ENCODE results near the gene FBXO2.
A peak's percentile ranks its signal among the peaks of the same experiment; 100 is the strongest.

FBXO2 gene

DNA sequence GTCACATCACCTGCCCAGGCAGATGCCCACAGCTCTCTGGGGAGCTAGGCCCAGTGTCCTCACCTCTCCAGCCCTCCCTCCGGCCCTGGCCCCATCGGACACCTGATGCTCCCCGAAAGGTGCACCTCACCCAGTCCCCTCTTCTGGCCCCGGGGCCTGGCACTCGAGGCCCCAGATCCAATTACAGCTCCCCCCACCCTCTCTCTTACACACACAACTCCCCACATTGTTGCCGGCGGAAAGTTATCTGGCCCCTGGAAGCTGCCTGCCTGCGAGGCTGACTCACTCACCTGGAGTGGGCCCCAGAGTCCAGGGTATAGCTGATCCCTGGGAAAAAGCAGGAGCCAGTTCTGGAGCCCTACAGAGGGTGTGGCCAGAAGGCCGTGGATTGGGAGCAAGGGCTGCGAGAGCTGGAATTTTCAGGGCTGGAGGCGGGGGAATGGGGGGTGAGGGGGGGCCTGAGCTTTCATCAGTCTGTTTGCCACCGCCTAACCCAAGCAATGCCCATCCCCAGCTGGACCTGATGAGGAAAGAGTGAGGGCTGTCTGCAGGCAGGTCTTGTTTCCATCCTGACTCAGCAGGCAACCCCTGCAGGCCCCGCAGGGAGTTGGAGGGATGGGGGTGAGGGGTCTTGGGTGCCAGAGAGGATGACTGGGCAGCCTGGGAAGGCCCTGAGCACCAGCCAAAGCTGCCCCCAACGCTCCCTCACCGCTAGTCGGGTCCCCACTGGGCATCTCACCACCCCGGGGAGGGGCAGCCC is 948 bp downstream of the FBXO2 start:
- DNase-seq (ENCODE audit: low spot score) = no peak

DNA sequence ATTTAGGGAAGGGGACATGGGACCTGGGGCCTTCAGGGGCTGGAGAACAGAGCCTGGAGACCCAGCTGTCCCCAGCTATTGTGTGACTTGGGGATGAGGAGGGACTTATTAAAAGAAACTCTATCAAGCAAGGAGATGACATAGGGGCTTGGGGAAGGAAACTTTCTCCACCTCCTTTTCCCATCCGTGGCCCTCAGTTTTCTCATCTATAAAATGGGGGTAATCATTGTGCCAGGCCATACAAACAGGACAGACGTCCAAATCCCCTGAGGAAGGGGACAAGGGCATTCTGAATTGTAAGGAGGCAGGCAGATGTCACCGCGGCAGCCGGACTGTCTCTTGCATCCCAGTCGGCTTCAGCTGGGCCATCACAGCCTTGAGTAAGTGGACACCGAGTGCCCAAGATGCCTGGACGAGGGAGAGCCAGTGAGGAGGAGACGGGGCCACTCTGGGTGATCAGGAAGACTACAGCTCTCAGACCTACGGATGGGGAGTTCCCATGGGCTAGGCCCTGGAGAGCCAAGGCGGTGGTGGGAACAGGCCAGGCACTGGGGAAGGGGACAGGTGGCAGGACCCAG is 1.9 kb downstream of the FBXO2 start:
- no peak for DNase-seq (ENCODE audit: low spot score)

GRCh38 chr1:11651017-11651416 is 3.2 kb downstream of the FBXO2 start:
- no peak for DNase-seq (ENCODE audit: low spot score)

DNA sequence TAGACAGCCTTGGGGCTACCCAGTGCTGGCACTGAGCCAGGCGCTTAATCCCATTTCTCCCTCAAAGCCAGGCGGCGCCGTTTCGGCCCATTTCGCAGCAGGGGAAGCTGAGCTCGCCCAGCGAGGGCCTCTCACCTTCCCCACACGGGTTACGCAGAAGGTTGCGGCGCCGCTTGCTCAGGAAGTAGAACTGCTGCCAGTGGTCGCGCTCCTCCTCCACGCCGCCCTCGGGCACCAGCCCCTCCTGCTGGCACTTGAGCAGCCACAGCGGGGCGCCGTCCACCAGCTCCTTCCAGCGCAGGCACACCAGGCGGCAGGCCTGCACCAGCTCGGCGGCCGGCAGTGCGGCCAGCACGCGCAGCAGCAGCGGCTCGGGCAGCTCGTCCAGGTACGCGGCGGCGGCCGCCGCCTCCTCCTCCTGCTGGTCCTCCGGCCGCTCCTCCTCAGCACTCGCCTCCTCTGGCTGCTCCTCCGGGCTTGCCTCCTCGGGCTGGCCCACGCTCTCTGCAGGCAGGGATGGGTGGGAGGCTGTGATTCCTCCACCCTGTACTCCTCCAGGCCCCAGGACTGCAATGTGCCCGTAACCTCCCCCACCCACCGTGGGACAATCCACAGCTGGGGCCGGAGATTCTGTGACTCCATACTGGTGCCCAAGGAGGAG is 3.8 kb downstream of the FBXO2 start:
- peak; percentile 25 for DNase-seq (ENCODE audit: low spot score)

DNA sequence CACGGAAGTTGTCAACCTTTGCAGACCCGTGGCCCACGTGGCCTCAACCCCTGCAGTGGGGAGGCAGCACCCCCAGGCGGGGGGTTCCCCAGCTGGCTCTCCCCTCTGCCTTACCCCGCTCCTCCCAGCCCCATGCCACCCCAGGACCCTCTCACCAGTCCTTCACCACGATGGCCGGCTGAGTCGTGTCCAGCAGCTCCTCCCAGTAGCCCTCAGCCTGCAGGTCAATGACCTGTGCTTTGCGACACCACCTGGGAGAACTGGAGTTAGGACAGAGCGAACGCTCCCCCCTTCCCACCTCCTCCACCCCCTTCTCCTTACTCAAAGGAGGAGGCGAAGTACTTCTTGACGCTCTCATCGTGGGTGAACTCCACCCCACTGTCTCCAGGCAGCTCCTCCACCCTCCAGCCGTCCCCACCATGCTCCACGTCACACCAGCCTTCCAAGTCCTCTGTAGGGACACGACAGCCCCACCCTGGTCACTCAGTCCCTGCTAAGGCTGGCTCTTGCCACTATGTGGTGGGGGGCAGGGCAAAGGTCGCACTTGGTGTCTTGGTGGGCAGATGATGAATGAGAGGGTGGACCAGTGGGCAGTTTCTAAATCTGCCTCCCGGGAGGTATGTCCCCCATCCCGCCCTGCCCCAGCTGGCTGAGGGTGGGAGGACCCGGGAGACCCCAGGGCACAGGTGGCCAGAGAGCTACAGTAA is 4.5 kb downstream of the FBXO2 start:
- no peak for DNase-seq (ENCODE audit: low spot score)

DNA sequence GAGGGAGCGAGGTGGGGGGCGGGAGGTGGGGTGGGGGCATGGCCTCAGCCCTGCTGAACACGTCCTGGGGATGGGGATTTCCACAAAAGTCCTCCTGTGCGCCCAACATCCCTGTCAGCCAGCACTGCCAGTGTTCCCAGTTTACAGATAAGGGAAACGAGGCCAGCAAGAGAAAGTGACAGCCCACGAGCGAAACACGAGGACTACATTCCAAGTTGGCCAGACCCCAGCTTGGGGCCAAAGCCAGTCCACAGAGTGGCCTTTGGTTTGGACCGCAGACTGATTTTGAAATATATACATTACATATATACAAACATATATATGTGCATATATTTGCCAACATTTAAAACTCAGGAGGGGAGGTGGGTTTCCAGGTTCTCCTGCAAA is 5.0 kb downstream of the FBXO2 start:
- no peak for DNase-seq (ENCODE audit: low spot score)

DNA sequence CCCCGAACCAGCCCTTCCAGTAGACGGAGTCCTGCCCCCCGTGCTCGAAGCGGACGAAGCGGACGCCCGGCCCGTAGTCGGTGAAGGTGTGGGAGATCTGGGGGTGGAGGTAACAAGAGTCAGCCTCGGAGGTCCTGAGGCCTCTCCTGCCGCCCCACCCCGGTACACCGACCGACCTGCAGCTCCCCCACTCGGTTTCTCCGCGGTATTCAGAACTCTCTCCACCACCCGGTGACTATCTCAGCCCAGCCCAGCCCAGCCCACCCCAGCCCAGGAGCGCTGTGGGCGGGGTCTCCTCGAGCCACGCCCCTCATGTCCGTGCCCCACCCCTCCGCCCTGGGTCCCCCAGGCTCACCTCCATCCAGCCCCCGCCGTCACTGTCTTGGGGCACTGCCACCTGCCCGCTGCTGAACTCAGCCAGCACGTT is 5.5 kb downstream of the FBXO2 start:
- DNase-seq (ENCODE audit: low spot score) = peak; percentile 24

DNA sequence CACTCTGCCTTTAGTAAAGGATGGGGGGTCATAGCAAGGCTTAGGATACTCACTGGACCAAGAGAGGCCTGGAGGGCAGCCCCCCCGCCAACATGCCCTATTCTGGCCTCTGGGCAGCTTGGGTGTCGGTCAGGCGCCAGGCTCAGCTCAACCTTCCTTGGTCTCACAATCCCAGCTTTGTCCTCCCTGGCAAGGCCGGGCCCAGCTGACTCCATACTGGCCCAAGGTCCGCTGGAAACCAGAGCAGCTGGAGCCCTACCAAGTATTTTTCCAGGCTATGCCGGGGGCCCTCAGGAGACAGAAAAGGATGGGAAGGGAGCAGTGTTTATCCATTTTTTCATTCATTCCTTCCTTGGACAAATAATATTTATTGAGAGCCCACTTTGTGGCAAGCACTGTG is 6.2 kb downstream of the FBXO2 start:
- DNase-seq (ENCODE audit: low spot score) = no peak

- DNase-seq (ENCODE audit: low spot score) = no peak
Measured at GRCh38 chr1:11647333-11647732, 6.9 kb downstream of the FBXO2 start.

DNA sequence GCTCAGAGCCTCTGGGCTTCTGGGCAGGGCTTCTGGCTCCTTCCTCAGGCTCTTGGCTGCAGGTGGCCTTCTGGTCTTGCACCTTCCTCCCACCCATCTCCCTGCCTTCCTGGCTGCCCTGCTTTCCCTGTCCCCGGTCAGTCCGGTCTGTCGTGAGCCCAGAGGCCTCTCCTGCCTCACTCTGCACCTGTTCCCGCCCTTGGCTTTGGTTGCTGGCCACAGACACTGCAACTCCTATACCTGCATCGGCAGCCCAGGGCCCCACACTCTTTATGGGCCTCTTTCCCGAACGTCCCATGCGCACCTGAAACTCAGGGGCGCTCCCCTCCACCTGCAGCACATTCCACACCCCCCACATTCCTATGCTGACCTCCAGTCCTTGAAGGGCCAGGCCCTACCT is 7.9 kb downstream of the FBXO2 start:
- DNase-seq (ENCODE audit: low spot score) = no peak

DNA sequence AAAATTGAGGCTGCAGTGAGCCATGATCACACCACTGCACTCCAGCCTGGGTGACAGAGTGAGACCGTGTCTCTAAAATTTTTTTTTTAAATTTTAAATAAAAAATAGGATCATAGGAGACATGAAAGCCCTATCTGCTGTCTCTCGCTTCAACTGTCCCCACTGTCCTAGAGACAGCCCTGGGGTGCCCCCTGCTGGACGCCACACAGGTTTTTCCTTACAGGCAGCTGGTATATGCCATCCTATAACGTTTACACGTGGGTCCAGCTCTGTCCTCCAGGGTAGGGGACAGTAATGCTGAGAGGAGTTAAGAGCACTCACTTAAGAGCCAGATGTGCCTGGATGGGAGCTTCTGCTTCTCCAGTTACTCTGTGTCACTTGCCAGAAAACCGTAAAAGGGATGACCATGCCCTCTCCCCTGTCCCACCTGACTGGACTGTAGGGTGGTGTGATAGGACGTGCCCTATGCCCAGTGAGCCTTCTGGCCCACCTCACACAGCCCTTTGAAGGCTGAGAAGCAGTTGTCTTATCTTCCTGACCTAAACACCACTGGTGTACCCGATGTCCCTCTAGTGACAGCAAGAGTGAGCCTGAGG is 8.5 kb downstream of the FBXO2 start:
- DNase-seq (ENCODE audit: low spot score) = peak; percentile 68

DNA sequence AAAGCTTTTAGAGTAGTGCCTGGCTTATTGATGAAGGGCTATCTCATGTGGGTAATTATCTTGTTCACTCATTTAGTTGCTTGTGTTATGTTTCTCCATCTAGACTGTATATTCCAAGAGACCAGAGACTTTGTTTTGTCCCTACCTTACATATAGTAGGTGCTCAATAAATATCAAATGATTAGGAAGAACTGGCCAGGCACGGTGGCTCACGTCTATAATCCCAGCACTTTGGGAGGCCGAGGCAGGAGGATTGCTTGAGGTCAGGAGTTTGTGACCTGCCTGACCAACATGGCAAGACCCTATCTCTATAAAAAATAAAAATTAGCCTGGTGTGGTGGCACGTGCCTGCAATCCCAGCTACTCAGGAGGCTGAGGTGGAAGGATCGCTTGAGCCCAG is 9.0 kb downstream of the FBXO2 start:
- no peak for DNase-seq (ENCODE audit: low spot score)

DNA sequence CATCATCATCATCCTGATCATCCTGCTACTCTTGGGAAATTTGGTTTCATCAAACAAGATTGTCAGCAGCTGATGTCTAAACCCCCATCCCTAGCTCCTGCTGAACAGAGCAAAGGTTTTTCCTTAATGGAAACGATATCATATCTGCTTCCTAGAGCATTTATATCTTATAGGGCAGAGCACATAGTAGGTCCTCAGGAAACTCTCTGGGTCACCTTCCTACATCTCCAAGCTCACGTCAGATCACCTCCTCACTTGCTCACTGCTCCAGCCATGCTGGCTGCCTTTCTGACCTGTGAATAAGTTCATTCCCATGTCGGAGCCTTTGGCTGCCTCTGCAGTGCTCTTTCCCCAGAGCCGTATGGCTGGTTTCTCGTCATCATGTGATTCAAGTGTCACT is 10.4 kb downstream of the FBXO2 start:
- no peak for DNase-seq (ENCODE audit: low spot score)

- DNase-seq (ENCODE audit: low spot score) = peak; percentile 69
Measured at GRCh38 chr1:11642418-11643017, 11.7 kb downstream of the FBXO2 start.

GRCh38 chr1:11641776-11642305 is 12.4 kb downstream of the FBXO2 start:
- no peak for DNase-seq (ENCODE audit: low spot score)

- no peak for DNase-seq (ENCODE audit: low spot score)
Measured at GRCh38 chr1:11640944-11641343, 13.3 kb downstream of the FBXO2 start.

- no peak for DNase-seq (ENCODE audit: low spot score)
Measured at GRCh38 chr1:11640101-11640500, 14.1 kb downstream of the FBXO2 start.

GRCh38 chr1:11639372-11639771 is 14.9 kb downstream of the FBXO2 start:
- no peak for DNase-seq (ENCODE audit: low spot score)

GRCh38 chr1:11638121-11638520 is 16.1 kb downstream of the FBXO2 start:
- no peak for DNase-seq (ENCODE audit: low spot score)

- no peak for DNase-seq (ENCODE audit: low spot score)
Measured at GRCh38 chr1:11634365-11635192, 19.6 kb downstream of the FBXO2 start.

Data from hematopoietic multipotent progenitor cell treated with erythropoietin and hydrocortisone succinate and interleukin-3 and kit ligand, for 17 days (in vitro differentiated cells).